ENCODE measurements around the gene MET.

Gene MET

GRCh38 chr7:116785843-116786242 is 113.8 kb downstream of the MET start:
- no peak for DNase-seq (ENCODE audit: low spot score)

- peak; percentile 39 for DNase-seq (ENCODE audit: low spot score)
Observed at GRCh38 chr7:116786791-116787443, 114.9 kb downstream of the MET start.

- DNase-seq (ENCODE audit: low spot score), result no peak
Observed at GRCh38 chr7:116787881-116788280, 115.9 kb downstream of the MET start.

GRCh38 chr7:116788572-116789197 is 116.7 kb downstream of the MET start:
- DNase-seq (ENCODE audit: low spot score), result no peak

- no peak for DNase-seq (ENCODE audit: low spot score)
Observed at GRCh38 chr7:116790025-116790424, 118.0 kb downstream of the MET start.

GRCh38 chr7:116792813-116793212 is 120.8 kb downstream of the MET start:
- no peak for DNase-seq (ENCODE audit: low spot score)

GRCh38 chr7:116793795-116794340 is 121.9 kb downstream of the MET start:
- DNase-seq (ENCODE audit: low spot score), result no peak

GRCh38 chr7:116796471-116796870 is 124.5 kb downstream of the MET start:
- no peak for DNase-seq (ENCODE audit: low spot score)

- DNase-seq (ENCODE audit: low spot score), result no peak
Observed at GRCh38 chr7:116797612-116798011, 125.6 kb downstream of the MET start.

- no peak for DNase-seq (ENCODE audit: low spot score)
Observed at GRCh38 chr7:116798232-116798631, 126.2 kb downstream of the MET start.

GRCh38 chr7:116799916-116800315 is 127.9 kb downstream of the MET start:
- DNase-seq (ENCODE audit: low spot score), result no peak

- no peak for DNase-seq (ENCODE audit: low spot score)
Observed at GRCh38 chr7:116800594-116800993, 128.6 kb downstream of the MET start.

- DNase-seq (ENCODE audit: low spot score), result no peak
Observed at GRCh38 chr7:116801092-116801710, 129.2 kb downstream of the MET start.

GRCh38 chr7:116802144-116802745 is 130.2 kb downstream of the MET start:
- DNase-seq (ENCODE audit: low spot score), result no peak

GRCh38 chr7:116802746-116803152 is 130.8 kb downstream of the MET start:
- peak; percentile 68 for DNase-seq (ENCODE audit: low spot score)

- no peak for DNase-seq (ENCODE audit: low spot score)
Observed at GRCh38 chr7:116804471-116804870, 132.5 kb downstream of the MET start.

- no peak for DNase-seq (ENCODE audit: low spot score)
Observed at GRCh38 chr7:116805100-116805544, 133.1 kb downstream of the MET start.

- no peak for DNase-seq (ENCODE audit: low spot score)
Observed at GRCh38 chr7:116806046-116806944, 134.3 kb downstream of the MET start.

GRCh38 chr7:116807011-116807560 is 135.1 kb downstream of the MET start:
- no peak for DNase-seq (ENCODE audit: low spot score)

- DNase-seq (ENCODE audit: low spot score), result peak; percentile 81
Observed at GRCh38 chr7:116809636-116810266, 137.8 kb downstream of the MET start.
